ENCODE measurements around the gene RBFOX2.
"Not testable (repeated sequence)": the region's sequence is repeated elsewhere in the genome, so short reads cannot be mapped to it uniquely, and the experiment has no call there.

GRCh38 chr22:36044517-36044916, 15.9 kb upstream of the RBFOX2 start:
- TF ChIP-seq SIN3A (conservative IDR thresholded peaks at IDR 0.05 in 1 of 2, IDR thresholded peaks at IDR 0.05 in 1 of 2; ENCODE audit: low read depth in 1 of 2, low read length in 2 of 2); CTCF (IDR thresholded peaks at IDR 0.05; ENCODE audit: control extremely low read depth in 1 of 3, insufficient read depth in 1 of 3, low read depth in 1 of 3, low read length in 3 of 3): not testable (repeated sequence)

Data from H1 (cell line).